Activated CD4-positive, alpha-beta T cell treated with anti-CD3 and anti-CD28 coated beads, Interleukin-2, Interleukin-4, amounts not matched to agents 100 ng/mL and 50 ng/mL, durations not matched to agents 16 hours and 8 hours (primary cell): ENCODE results near the gene PPP2R5A.

ENCODE experiments used
- DNase-seq: peaks from one replicate; pipeline ENCODE4 v3.0.0-alpha.2; 2020; ENCODE audit warnings: low spot score

Gene PPP2R5A

GRCh38 chr1:212284744-212285684 is at the start of gene PPP2R5A:
Gene PPP2R5A, plus strand, starts transcription at chr1:212285410. Its CDS starts 701 bp downstream, at chr1:212286111.
- peak; percentile 99 for DNase-seq

- DNase-seq, result no peak
These were observed 49.4 kb upstream of the PPP2R5A start for GRCh38 chr1:212235857-212236256.

GRCh38 chr1:212236664-212237220 is 48.5 kb upstream of the PPP2R5A start:
- no peak for DNase-seq

- DNase-seq, result peak; percentile 47
These were observed 47.6 kb upstream of the PPP2R5A start for GRCh38 chr1:212237651-212238050.

- DNase-seq, result no peak
These were observed 46.7 kb upstream of the PPP2R5A start for GRCh38 chr1:212238552-212238951.

GRCh38 chr1:212241501-212241900 is 43.7 kb upstream of the PPP2R5A start:
- DNase-seq, result no peak

- no peak for DNase-seq
These were observed 43.3 kb upstream of the PPP2R5A start for GRCh38 chr1:212241957-212242287.

GRCh38 chr1:212242288-212242984 is 42.8 kb upstream of the PPP2R5A start:
- no peak for DNase-seq

GRCh38 chr1:212242985-212243308 is 42.3 kb upstream of the PPP2R5A start:
- no peak for DNase-seq

- DNase-seq, result no peak
These were observed 40.8 kb upstream of the PPP2R5A start for GRCh38 chr1:212244441-212244840.

GRCh38 chr1:212247179-212247721 is 38.0 kb upstream of the PPP2R5A start:
- DNase-seq, result no peak

GRCh38 chr1:212247988-212248387 is 37.2 kb upstream of the PPP2R5A start:
- no peak for DNase-seq

GRCh38 chr1:212254853-212255363 is 30.3 kb upstream of the PPP2R5A start:
- no peak for DNase-seq

GRCh38 chr1:212255705-212256307 is 29.4 kb upstream of the PPP2R5A start:
- DNase-seq, result no peak

GRCh38 chr1:212256369-212256768 is 28.8 kb upstream of the PPP2R5A start:
- peak; percentile 18 for DNase-seq

- no peak for DNase-seq
These were observed 28.1 kb upstream of the PPP2R5A start for GRCh38 chr1:212257157-212257556.

- no peak for DNase-seq
These were observed 25.3 kb upstream of the PPP2R5A start for GRCh38 chr1:212259693-212260480.

GRCh38 chr1:212260557-212261355 is 24.5 kb upstream of the PPP2R5A start:
- peak; percentile 14 for DNase-seq

- DNase-seq, result no peak
These were observed 23.8 kb upstream of the PPP2R5A start for GRCh38 chr1:212261361-212261929.

GRCh38 chr1:212267017-212267416 is 18.2 kb upstream of the PPP2R5A start:
- no peak for DNase-seq
